Fibroblast of lung (primary cell): ENCODE results near the gene TACC2.

ENCODE experiments used
- CTCF ChIP-seq, 2 donors: IDR thresholded peaks in 1 of 2; conservative IDR thresholded peaks in 1 of 2; 1 replicate in 1 of 2; 2 replicates in 1 of 2; pipeline ENCODE4 v1.5.1; 2011 to 2012; ENCODE audit warnings: low read length in 2 of 2, control low read depth in 1 of 2, inconsistent platforms in 1 of 2, low read depth in 1 of 2, mild to moderate bottlenecking in 1 of 2
- EZH2 ChIP-seq: IDR thresholded peaks from 2 replicates; pipeline ENCODE4 v1.5.1; 2012; ENCODE audit warnings: low read length, control low read depth, mild to moderate bottlenecking; ENCODE audit errors: missing control alignments

- TF ChIP-seq CTCF (conservative IDR thresholded peaks at IDR 0.05 in 1 of 2, IDR thresholded peaks at IDR 0.05 in 1 of 2; ENCODE audit: low read depth in 1 of 2, low read length in 2 of 2) = no peak
- no peak for TF ChIP-seq EZH2
Measured at GRCh38 chr10:122163174-122164022, 174.4 kb downstream of the TACC2 start.
